Astrocyte of the cerebellum (primary cell): ENCODE data around the gene MAP2K2.

Source experiments
- DNase-seq: peaks from one replicate; pipeline ENCODE4 v3.0.0-alpha.2; 2011; ENCODE audit warnings: low read depth
- H3K4me3 ChIP-seq: 2 replicates; pipeline ENCODE4 v1.5.1; 2011; ENCODE audit warnings: mild to moderate bottlenecking, low read depth, low read length, moderate library complexity
- CTCF ChIP-seq: IDR thresholded peaks from 2 replicates; pipeline ENCODE4 v1.5.1; 2012; ENCODE audit warnings: low read length, low read depth, moderate library complexity, mild to moderate bottlenecking; ENCODE audit errors: missing control alignments
- in situ Hi-C: cut with HindIII; loops from 2 replicates; pipeline ENCODE4 v1.10.0; 2017; ENCODE audit warnings: low sequenced_read_pairs

The MAP2K2 gene

GRCh38 chr19:4086411-4086867 is 37.5 kb downstream of the MAP2K2 start:
- TF ChIP-seq CTCF = no peak
- in situ Hi-C loops = no loop called here
- no peak for DNase-seq
- no peak overlapping the region for H3K4me3 ChIP-seq

- no peak overlapping the region for H3K4me3 ChIP-seq
- in situ Hi-C loops = no loop called here
- no peak for DNase-seq
- no peak for TF ChIP-seq CTCF
Observed at GRCh38 chr19:4084547-4084877, 39.4 kb downstream of the MAP2K2 start.

GRCh38 chr19:4083677-4084546 is 40.0 kb downstream of the MAP2K2 start:
- no peak for TF ChIP-seq CTCF
- in situ Hi-C loops = no loop called here
- no peak overlapping the region for H3K4me3 ChIP-seq
- DNase-seq = no peak

- no peak overlapping the region for H3K4me3 ChIP-seq
- DNase-seq = no peak
- in situ Hi-C loops = no loop called here
- no peak for TF ChIP-seq CTCF
Observed at GRCh38 chr19:4082172-4082571, 41.8 kb downstream of the MAP2K2 start.

- TF ChIP-seq CTCF = no peak
- no peak for DNase-seq
- H3K4me3 ChIP-seq = no peak overlapping the region
- in situ Hi-C loops = no loop called here
Observed at GRCh38 chr19:4081441-4082129, 42.3 kb downstream of the MAP2K2 start.

- DNase-seq = no peak
- TF ChIP-seq CTCF = no peak
- in situ Hi-C loops = no loop called here
- H3K4me3 ChIP-seq = no peak overlapping the region
Observed at GRCh38 chr19:4080473-4080872, 43.4 kb downstream of the MAP2K2 start.
